Suprapubic skin (tissue), 4 donors: ENCODE data around the gene SNRPA.
A peak's percentile ranks its signal among the peaks of the same experiment; 100 is the strongest.

Source experiments
- EP300 ChIP-seq: sonication (generic); formaldehyde crosslinking; IDR thresholded peaks from one replicate; pipeline ENCODE4 v1.6.1; 2017; ENCODE audit warnings: antibody characterized with exemption
- POLR2A ChIP-seq, 2 donors: fragments of 450-650 bp; IDR thresholded peaks; one replicate each; pipeline ENCODE4 v1.6.1; 2017; ENCODE audit warnings: antibody characterized with exemption in 2 of 2, mild to moderate bottlenecking in 2 of 2, moderate library complexity in 2 of 2
- POLR2AphosphoS5 ChIP-seq, 3 donors: sonication (generic); formaldehyde crosslinking; IDR thresholded peaks; one replicate each; pipeline ENCODE4 v1.6.1; 2017; ENCODE audit warnings: antibody characterized with exemption in 3 of 3
- TF ChIP-seq, protein P1 (sequence below), 2 donors: fragments of 200-600 bp in 1 of 2; fragments of 450-650 bp in 1 of 2; sonication (generic) in 1 of 2; IDR thresholded peaks; one replicate each; pipeline ENCODE4 v1.5.1; 2016 to 2019; ENCODE audit warnings: antibody characterized with exemption in 2 of 2, mild to moderate bottlenecking in 1 of 2, moderate library complexity in 1 of 2

- TF ChIP-seq POLR2AphosphoS5 (IDR thresholded peaks at IDR 0.05) (peak; percentile 3 to 85 (median 62)), EP300 (no peak), POLR2A (IDR thresholded peaks at IDR 0.05) (no peak)
- TF ChIP-seq, protein P1, sequence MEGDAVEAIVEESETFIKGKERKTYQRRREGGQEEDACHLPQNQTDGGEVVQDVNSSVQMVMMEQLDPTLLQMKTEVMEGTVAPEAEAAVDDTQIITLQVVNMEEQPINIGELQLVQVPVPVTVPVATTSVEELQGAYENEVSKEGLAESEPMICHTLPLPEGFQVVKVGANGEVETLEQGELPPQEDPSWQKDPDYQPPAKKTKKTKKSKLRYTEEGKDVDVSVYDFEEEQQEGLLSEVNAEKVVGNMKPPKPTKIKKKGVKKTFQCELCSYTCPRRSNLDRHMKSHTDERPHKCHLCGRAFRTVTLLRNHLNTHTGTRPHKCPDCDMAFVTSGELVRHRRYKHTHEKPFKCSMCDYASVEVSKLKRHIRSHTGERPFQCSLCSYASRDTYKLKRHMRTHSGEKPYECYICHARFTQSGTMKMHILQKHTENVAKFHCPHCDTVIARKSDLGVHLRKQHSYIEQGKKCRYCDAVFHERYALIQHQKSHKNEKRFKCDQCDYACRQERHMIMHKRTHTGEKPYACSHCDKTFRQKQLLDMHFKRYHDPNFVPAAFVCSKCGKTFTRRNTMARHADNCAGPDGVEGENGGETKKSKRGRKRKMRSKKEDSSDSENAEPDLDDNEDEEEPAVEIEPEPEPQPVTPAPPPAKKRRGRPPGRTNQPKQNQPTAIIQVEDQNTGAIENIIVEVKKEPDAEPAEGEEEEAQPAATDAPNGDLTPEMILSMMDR (IDR thresholded peaks at IDR 0.05) = peak; percentile 80 to 96
Observed at GRCh38 chr19:40806423-40807146, 55.6 kb downstream of the SNRPA start.
